GM19455 (cell line): ENCODE data around the gene ADH6.
"Not testable (repeated sequence)": the region's sequence is repeated elsewhere in the genome, so short reads cannot be mapped to it uniquely, and the experiment has no call there.

Source experiments
- ATAC-seq: cut with Tn5 transposase; IDR thresholded peaks from one replicate; pipeline ENCODE4 v1.9.1; 2021; ENCODE audit not compliant: unreplicated experiment

The ADH6 gene

DNA sequence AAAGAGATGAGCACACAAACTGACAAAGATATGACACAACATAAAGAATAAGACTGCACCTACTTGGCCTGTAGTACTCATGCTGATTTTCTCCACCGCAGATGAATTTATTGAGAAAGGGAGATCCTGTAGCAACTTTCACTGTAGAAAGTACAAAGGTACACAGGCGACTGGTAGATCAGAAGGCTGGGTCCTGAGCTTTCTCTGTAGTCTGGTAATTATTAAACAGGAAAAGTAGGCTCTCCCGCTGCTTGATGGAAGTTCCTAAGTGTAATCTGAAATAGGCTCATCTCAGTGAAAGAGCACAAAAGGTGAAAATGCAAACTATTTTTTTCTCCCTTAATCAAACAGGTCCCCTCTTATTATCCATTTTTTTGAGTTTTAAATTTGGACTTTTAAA, at the start of gene ADH6:
Gene ADH6, minus strand, starts transcription at position 175 of the 400 bp plus-strand sequence. Its CDS starts 94 bp downstream, at position 81.
- no peak for ATAC-seq

DNA sequence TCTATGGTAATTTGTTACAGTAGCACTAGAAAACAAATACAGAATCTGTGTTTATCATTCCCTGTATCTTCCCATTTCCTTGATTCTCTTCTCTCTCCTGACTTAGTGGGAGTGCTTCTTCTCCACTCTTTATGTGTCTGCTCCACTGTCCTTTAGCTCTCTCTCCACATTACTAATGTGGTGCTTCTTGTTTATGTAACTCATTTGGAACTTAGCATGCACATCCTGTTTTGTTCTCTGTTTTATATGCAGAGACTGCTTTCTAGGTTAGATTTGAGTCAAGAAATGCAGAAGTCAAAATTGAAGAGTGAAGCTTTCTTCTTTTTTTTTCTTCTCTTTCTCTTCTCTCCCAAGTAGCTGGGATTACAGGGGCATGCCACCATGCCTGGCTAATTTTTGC, 45.9 kb upstream of the ADH6 start:
- no peak for ATAC-seq

DNA sequence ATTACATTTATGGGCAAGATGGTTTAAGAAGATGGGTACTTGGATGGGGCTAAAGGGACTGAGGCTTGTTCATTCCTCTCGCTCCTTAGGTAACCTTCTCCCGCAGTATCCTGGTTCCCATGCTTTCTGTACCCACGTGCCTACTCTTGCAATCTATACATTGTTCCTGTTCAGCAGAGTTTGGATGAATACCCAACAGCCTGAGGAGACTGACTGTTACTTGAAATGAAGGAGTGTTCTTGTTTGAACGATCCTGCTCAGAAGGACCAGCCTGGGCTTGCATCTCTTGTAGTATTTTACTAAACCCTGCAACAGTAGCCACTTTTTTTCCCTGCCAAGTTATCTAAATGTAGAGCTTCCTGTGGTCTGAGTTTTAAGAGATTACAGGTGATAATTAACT, 33.7 kb upstream of the ADH6 start:
- no peak for ATAC-seq

DNA sequence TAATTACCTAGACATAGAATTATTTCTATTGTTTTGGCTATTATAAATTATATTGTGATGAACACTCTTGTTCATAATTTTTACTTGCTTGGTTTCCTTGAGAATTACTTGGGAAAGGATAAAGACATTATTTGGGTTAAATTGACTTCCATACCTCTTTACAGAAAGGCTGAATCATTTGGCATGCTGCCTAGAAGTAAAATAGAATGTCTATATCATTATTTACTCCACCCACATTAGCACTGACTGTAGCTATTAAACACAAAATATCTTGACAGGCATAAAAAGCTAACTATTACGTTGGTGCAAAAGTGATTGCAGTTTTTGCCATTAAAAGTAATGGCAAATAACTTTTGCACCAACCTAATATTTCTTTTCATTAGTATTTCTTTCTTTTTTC, 29.7 kb upstream of the ADH6 start:
- no peak for ATAC-seq

DNA sequence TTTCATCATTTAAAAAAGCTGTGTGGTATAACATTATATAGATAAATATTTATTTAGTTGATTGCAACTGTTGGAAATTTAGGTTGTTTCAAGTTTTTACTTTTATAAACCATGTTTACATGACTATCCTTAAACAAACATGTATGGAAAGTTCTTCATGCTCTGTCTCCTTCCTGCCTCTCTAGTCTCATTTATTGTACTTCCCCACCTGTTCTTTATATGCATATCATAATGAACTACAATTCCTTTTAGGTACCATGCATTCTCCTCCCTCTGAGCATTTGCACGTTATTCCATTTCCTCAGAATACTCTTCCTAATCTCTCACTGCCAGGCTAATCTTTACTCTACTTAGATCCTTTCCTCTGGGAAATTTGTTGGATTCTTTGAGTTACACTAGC, 16.9 kb upstream of the ADH6 start:
- ATAC-seq = no peak

DNA sequence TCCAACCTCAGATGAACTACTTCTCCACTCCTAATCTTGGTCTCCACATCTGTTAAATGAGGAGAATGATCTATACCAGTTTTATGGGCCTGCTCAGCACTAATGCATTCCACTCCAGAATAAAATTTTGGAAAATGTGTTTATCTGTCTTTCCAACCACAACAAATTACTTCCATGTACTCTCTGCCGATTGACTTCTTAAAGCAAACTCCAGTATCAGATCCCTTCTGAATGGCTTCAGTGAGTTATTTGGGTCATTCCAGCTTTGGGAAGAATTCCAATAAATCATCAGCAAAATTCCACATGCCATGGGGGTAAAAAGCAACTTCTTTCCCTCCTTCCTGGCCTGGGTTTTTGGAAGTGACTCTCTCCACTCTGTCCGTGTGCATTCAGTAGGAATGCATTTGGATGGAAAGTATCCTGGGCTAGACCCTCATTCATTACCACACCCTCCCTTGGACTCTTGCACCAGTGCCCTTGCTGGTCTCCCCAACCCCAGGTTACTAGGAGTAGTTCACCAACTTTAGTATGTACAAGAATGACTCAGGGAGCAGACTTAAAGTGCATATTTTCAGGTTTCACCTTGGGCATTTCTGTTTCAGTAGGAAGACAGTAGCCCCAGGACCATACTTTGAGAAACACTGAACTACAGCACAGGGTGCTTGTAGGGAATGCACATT, 15.4 kb upstream of the ADH6 start:
- no peak for ATAC-seq

DNA sequence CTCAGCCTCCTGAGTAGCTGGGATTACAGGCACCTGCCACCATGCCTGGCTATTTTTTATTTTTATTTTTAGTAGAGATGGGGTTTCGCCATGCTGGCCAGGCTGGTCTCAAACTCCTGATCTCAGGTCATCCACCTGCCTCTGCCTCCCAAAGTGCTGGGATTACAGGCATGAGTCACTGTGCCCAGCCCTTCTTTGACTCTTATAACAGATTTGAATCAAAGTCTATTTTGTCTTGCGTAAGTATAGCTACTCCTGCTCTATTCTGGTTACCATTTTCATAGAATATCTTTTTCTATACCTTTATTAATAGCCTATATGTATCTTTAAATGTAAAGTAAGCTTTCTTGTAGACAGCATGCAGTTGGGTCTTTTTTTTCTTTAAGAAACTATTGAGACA, 14.4 kb upstream of the ADH6 start:
- not testable (repeated sequence) for ATAC-seq

DNA sequence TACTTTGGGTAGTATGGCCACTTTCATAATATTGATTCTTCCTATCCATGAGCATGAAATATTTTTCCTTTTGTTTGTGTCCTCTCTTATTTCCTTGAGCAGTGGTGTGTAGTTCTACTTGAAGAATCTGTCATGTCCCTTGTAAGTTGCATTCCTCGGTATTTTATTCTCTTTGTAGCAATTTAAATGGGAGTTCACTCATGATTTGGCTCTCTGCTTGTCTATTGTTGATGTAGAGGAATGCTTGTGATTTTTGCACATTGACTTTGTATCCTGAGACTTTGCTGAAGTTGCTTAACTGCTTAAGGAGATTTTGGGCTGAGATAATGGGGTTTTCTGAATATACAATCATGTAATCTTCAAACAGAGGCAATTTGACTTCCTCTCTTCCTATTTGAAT, 9.7 kb upstream of the ADH6 start:
- ATAC-seq = not testable (repeated sequence)

DNA sequence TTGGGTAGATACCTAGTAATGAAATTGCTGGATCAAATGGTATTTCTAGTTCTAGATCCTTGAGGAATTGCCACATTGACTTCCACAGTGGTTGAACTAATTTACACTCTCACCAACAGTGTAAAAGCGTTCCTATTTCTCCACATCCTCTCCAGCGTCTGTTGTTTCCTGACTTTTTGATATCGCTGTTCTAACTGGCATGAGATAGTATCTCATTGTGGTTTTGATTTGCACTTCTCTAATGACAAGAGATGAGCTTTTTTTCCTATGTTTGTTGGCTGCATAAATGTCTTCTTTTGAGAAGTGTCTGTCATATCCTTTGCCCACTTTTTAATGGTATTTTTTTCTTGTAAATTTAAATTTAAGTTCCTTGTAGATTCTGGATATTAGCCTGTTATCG, 8.6 kb upstream of the ADH6 start:
- ATAC-seq = not testable (repeated sequence)

DNA sequence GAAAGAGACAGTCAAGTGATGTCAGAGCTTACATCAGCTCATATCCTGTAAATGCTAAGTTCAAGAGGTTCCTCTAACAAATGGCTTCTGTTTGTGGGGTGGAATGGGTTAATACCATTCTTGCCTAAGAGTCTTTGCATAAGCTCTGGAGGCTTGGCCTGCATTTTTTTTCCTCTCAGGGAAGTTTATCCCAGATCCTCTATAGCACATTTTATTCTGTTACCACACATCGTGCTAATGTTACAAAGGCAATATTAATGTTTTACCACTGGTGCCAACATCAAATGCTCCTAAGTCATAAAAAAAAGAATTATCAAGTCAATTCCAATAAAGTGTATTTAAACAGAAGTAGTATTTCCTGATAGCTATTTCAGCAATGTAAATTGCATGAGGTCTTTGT, 2.9 kb upstream of the ADH6 start:
- ATAC-seq = no peak

DNA sequence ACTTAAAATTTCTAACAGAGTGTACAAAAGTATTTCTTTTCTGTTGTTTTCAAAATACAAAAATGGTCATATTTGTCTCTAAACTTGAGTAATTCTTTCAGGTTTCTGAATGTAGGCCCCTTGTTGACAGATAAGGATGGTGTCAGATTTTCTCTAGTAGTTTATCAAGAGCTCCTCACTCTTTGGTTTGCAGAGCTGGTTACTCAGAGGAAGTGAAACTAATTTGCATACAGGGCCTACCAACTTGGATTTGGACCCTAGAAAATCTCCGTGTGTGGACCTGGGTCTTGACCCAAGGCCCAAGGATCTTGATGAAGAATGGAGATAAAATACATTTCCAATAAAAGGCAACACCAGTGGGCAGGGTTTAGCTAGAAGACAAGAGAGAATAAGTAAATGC, 433 bp upstream of the ADH6 start:
- ATAC-seq = no peak

DNA sequence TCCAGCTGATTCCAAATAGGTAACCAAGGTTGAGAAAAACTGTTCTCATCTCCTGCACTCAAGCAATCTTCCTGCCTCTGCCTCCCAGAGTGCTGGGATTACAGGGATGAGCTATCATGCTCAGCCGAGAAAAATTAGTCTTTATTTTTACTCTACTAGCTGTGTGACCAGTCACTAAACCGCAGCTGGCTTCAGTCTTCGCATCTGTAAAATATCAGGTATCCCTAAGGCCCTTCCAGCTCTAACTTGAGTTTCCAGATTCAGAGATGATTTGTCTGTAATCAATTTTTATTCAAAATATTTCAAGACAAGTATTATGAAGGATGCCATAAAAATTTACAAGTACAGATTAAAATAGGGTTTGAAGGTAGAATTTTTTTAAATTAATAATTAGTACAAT, 3.5 kb downstream of the ADH6 start:
- no peak for ATAC-seq

DNA sequence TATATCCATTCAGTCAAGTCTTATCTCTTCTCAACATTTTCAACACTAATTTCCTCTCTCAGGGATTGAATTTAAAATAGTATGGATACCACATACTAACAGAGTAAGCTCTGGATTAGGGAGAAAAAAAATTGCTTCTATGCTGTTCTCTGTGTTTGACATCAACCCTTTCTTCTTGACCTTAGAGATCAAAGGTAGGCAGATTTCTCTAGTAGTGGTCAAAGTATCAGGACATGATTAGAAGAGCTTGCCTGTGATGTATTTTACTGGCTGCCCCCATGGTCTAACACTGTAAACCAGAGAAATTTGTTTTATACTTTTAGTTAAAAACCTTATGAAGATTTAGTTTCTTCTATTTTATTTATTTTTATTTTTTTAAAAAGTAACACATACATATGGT, 8.3 kb downstream of the ADH6 start:
- no peak for ATAC-seq

DNA sequence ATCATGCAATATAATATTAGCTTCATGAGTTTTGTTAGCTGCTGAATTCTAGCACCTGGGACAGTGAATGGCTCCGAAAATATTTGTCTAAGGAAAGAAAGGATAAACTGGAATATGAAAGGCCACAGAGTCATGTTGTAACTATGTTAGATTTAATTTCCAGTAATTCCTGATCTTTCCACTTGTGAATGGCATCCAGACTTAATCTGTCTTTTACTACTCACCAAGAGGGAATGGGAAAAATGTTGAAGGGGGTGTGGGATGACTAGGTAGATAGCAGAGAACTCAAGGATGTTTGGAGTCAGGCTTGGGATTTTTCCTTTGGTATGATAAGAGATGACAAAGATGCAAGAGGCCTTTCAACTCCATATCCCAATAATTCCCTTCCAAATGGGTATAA, 9.4 kb downstream of the ADH6 start:
- ATAC-seq = no peak

DNA sequence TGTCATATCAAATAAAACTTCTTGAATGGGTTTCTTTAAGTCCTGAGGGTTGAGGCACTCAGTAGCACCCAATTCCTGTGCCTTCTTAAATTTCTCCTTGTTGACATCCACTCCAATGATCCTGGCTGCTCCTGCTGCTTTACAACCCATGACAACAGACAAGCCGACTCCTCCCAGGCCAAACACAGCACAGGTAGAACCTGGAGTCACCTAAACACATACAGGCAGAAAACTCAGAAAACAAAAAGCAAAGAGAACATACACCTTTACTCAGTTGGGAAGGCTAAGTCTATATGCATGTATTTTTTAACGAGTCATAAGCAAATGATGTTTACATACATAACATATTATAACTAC, 10.3 kb downstream of the ADH6 start:
- no peak for ATAC-seq

DNA sequence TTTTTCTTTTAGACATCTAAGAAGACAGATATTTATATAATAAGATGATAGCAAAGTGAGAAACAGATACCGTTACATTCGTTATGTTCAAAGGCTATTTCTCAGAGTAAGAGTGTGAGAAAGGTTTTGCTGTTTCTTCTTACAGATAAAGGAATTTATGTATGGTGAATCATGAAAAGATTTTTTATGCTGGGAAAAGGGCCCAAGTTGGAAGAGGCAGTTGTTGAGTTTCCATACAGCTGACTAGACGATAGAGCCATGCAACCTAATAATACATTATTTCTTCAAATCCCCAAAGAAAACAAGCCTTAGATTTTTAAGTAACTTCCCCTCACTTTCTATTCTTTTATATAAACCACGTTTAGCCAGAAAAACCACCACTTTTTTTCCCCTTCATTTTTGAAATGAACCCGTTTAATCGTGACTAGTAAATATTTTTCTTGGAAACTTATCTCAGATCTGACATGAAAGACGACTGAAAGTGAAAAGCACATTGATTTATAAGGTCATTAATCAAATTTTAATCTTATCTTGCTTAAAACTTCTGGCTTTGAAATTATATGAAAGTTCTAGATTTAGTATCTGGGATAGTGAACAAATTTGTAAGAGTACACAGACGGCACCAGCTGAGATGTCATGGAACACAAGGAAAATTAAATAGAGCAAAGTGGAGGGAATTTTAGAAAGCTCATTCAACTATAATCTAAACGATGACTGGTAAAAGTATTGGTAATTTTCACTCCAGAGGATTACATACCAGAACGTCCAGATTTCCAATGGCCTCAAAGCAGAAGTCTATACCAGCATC, 10.9 kb downstream of the ADH6 start:
- ATAC-seq = no peak

DNA sequence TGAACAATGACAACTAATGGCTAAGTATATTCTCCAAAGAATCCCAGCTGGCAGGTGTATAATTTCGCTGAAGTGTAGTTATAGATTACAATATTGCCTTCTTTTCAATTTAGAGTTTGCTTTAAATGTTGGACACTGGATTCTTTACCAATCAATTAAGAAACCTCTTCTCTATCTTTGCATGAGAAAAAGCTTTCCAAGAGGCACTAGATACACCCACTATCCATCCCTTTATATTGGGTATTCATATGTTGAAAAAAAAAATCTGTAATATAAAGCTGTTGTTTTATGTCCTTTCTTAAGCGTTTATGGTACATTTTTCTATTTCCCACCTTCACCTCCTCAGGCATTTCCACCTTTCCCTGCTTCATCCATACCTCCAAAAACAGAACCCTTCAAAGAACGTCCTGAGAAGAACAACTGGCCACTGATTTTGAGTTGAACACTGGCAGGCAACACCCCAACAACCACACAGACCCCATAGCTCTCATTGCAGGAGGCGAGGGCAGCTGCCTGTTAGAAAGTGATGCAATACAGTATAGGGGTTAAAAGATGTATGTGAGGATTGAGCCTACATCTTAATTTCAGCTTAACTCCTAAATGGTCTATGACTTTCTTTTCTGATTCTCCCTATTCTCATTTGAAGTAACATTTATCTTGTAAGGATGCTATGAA, 11.8 kb downstream of the ADH6 start:
- no peak for ATAC-seq

DNA sequence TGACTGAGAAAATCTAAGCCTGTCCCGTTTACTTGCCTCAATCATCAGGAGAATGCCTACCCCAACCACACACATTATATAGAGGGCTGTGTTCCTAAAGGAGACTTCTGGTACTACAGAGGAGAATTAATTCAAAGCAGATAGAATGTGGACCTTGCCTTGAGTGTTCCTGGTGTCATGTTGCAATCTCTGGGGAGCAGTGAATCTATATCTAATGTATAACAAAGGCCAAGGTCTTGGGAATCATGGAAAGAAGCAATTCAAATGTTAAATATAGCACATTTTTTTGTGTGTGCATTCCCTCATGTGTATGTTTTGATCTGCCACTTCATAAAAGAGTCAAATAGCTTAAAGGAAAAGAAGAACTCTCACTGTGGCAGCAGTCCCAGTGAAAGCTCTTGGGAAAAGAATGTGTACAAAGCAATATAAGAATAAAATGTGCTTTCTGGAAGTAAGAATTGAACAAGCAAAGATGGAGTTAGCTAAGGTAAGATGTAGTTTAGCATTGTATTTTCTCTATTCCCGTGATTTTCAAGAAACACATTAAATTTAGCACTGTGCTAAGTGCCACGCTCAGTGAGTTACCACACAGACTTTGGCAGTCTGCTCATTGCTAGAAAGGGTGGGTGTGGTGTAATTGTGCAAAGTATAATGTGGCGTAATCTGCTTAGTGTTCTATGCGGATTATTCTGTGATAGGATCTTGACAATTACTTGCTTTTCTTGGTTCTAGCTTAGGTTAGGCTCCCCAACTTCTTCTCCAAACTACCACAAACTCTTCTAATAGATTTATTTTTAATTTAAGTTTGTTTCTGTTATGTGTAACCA, 13.7 kb downstream of the ADH6 start:
- ATAC-seq = no peak

DNA sequence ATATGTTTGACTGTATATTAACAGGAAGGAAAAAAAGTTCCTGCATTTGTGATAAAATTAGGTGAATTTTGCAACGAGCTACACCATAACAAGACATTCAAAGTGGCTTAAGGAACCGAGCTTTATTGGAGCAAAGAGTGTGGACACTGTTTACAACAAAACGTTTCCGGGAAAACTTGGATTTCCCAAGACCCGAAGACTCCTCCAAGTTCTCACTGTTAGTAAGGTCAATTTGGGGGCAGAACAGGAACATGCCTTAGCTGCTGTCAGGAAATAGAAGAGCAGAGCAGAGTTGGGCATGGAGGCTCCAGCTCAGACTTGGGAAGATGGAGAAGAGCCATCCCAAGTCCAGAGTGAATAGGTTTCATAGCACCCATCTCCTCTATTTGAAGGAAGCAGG, 16.5 kb downstream of the ADH6 start:
- ATAC-seq = no peak

DNA sequence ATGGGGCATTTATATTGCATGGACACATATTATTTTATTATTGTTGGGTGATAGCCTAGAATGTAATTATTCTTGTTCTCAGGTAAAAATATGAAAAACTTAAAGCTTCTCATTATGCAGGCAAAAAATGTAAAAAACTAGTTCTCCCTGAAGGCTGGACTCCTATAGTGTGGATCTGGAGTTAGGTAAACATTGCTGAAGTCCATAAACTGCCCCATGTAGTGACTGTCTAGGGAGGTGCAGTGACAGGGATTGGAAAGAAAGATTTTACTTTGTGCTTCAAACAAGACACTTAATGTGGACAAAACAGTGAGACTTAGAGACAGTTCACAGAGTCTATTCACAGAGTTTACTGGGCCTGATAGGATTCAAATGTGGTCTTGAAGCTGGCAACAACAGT, 17.0 kb downstream of the ADH6 start:
- no peak for ATAC-seq

DNA sequence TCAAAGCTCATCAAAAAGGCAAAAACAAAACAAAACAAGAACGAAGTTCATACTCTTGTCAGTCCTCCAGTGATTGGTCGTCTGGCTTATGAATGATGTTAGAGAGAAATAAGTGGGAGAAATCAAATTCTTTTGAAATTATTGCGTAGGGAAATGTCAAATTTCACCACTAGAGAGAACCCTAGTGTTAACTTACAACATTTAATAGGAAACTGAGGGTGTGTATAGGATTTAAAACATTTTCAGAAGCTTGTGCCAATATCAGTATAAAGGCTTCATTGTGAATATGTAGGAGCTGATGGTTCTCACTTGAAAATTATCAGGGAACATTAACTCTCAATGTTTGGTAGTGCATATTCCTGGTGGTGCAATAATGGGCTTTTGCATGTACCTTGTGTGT, 17.4 kb downstream of the ADH6 start:
- ATAC-seq = no peak
